DND-41 (cell line): ENCODE data around the gene CTCF.

Experiments used
- EZH2 ChIP-seq: IDR thresholded peaks from 3 replicates; pipeline ENCODE4 v1.6.1; 2012; ENCODE audit warnings: borderline replicate concordance, low read depth, mild to moderate bottlenecking, moderate library complexity, low read length, inconsistent platforms; ENCODE audit not compliant: severe bottlenecking
- TF ChIP-seq, protein P1 (sequence below): IDR thresholded peaks from 2 replicates; pipeline ENCODE4 v1.5.1; 2012; ENCODE audit warnings: borderline replicate concordance, low read length, moderate library complexity, mild to moderate bottlenecking; ENCODE audit not compliant: poor library complexity, severe bottlenecking; ENCODE audit errors: extremely low read depth

DNA sequence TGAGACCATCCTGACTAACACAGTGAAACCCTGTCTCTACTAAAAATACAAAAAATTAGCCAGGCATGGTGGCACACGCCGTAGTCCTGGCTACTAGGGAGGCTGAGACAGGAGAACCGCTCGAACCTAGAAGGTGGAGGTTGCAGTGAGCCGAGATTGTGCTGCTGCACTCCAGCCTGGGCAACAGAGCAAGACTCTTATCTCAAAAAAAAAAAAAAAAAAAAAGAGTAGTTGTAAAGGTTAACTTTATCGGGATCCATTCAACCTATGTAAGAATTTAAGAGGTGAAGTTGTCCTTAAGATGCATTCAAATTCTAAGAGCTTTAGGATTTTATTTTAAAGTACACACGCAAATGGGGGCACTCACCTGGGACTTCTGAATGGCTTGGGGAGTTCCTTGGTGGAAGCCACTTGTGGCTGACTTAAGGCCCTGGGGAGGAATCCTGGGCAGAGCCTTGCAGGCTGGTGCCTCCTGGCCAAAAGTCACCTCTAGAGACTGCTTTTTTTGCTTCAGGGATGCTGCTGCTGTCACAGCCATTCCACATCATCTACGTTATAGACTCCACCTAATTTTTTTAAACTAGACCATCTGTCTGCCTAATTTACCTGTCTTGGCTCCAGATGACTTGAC lies 3.3 kb downstream of the CTCF start:
- TF ChIP-seq, protein P1, sequence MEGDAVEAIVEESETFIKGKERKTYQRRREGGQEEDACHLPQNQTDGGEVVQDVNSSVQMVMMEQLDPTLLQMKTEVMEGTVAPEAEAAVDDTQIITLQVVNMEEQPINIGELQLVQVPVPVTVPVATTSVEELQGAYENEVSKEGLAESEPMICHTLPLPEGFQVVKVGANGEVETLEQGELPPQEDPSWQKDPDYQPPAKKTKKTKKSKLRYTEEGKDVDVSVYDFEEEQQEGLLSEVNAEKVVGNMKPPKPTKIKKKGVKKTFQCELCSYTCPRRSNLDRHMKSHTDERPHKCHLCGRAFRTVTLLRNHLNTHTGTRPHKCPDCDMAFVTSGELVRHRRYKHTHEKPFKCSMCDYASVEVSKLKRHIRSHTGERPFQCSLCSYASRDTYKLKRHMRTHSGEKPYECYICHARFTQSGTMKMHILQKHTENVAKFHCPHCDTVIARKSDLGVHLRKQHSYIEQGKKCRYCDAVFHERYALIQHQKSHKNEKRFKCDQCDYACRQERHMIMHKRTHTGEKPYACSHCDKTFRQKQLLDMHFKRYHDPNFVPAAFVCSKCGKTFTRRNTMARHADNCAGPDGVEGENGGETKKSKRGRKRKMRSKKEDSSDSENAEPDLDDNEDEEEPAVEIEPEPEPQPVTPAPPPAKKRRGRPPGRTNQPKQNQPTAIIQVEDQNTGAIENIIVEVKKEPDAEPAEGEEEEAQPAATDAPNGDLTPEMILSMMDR = no peak
- TF ChIP-seq EZH2 = no peak
